ENCODE results near the gene TMEM8B.

TMEM8B gene

DNA sequence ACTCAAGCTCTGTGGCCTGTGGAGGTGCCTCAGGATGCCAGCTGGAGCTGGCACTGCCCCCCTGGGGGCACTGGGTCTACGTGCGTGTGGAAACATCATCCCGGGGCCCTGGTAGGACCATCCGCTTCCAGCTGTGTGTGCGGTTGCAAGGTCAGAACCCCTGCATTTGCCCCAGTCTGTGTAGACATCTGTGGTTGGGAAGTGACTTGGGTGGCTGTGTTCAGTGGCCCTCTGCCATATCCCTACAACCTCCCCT, 12.5 kb downstream of the TMEM8B start:
- DNase-seq (ENCODE audit: low read depth) = no peak

DNA sequence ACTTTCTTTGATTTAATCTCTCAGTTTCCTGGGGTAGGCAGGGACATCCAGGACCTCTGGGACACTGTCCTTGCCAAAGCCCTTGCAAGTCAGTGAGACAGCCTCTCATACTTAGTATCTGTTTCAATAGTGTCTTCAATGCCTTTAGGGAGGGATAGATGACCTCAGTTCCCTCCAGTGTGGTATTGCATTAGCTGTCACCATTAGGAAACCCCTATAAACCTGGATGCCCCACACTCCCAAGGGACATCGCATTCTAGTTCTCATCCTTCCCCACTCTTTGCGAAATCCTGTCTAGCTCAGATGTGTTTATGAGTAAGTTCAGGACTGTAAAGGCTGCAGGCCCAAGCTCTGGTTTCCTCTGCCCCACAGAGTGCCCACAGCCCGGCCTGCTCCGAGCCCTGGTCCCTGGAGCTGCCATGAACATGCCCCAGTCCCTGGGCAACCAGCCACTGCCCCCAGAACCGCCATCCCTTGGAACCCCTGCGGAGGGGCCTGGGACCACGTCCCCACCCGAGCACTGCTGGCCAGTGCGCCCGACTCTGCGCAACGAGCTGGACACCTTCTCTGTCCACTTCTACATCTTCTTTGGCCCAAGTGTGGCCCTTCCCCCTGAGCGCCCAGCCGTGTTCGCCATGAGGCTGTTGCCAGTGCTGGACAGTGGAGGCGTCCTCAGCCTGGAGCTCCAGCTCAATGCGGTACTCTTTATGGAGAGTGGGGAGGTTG, 13.2 kb downstream of the TMEM8B start:
- no peak for DNase-seq (ENCODE audit: low read depth)

DNA sequence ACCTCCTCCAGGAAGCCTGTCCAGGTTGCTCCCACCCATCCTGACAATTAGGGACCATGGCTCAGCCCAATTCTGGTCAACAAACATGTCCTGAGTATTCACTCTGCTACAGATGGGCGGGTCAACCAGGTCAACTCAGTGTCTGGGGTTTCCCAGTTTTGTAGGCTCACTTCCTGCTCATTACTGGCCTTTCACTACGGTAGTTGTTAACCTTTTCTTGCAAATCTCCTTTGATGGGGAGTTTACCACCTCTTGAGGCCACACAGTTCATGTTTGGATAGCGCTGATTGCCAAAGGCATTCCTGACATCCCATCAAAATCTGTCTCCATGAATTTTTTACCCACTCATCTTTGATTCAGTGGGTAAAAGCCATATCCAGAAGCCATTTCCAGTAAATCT, 13.8 kb downstream of the TMEM8B start:
- DNase-seq (ENCODE audit: low read depth) = no peak

GRCh38 chr9:35844628-35845270, 15.7 kb downstream of the TMEM8B start:
- DNase-seq (ENCODE audit: low read depth) = no peak

GRCh38 chr9:35845824-35846771, 17.1 kb downstream of the TMEM8B start:
- DNase-seq (ENCODE audit: low read depth) = no peak

GRCh38 chr9:35847792-35848572, 19.0 kb downstream of the TMEM8B start:
- no peak for DNase-seq (ENCODE audit: low read depth)

DNA sequence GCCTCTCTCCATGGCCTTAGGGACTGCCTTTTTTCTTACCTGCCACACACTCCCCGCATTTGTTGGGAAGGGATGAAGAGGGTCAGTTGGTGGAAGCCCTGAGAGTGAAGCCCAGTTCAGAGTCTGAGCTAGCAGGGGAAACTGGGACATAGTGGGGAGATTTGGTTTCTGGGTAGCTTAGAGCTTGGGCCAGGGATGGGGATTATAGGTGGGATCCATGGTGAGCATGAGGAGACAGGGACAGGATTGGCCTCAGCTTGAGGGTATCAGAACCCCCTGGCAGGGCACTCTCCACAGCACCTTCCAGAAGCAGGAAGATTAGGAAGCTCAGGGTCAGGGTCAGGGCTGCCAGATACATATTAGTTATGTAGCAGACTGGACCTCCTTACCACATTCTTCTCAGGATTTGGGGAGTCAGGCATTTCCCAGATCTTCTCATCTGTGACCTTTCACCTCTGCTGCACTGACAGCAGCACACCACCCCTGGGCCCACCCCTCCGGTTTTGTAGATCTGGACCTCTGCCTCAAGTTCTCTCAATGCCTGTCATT, 23.3 kb downstream of the TMEM8B start:
- no peak for DNase-seq (ENCODE audit: low read depth)

DNA sequence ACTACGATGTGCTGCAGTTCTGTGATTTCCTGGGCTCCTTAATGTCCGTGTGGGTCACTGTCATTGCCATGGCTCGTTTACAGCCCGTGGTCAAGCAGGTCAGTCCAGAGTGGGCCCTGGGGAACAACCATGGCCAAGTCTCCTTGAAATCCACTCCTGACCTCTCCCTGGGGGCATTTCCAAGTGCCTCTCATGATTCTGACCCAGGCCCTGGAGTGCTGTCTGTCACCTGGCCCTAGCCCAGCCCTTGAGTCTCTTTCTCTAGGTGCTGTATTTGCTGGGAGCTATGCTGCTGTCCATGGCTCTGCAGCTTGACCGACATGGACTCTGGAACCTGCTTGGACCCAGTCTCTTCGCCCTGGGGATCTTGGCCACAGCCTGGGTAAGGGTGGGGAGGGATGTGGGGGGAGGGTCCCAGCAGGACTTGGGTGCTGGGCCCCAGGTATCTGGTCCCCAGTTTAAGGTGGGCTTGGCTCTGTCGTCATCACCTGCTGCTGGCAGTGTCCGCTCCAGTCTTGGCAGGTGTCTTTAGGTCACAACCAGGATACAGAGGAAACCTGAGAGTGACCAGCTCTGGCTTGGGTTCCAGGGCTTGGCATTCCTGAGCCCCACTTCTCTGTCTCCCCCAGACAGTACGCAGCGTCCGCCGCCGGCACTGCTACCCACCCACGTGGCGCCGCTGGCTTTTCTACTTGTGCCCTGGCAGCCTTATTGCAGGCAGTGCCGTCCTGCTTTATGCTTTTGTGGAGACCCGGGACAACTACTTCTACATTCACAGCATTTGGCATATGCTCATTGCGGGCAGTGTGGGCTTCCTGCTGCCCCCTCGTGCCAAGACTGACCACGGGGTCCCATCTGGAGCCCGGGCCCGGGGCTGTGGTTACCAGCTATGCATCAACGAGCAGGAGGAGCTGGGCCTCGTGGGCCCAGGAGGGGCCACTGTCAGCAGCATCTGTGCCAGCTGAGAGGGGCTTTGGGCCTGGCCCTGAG, 24.1 kb downstream of the TMEM8B start:
- no peak for DNase-seq (ENCODE audit: low read depth)

- DNase-seq (ENCODE audit: low read depth) = no peak
Observed at GRCh38 chr9:35854091-35854762, 25.2 kb downstream of the TMEM8B start.

- no peak for DNase-seq (ENCODE audit: low read depth)
Observed at GRCh38 chr9:35856206-35856605, 27.2 kb downstream of the TMEM8B start.

- no peak for DNase-seq (ENCODE audit: low read depth)
Observed at GRCh38 chr9:35856882-35857281, 27.9 kb downstream of the TMEM8B start.

- no peak for DNase-seq (ENCODE audit: low read depth)
Observed at GRCh38 chr9:35858458-35858857, 29.4 kb downstream of the TMEM8B start.

DNA sequence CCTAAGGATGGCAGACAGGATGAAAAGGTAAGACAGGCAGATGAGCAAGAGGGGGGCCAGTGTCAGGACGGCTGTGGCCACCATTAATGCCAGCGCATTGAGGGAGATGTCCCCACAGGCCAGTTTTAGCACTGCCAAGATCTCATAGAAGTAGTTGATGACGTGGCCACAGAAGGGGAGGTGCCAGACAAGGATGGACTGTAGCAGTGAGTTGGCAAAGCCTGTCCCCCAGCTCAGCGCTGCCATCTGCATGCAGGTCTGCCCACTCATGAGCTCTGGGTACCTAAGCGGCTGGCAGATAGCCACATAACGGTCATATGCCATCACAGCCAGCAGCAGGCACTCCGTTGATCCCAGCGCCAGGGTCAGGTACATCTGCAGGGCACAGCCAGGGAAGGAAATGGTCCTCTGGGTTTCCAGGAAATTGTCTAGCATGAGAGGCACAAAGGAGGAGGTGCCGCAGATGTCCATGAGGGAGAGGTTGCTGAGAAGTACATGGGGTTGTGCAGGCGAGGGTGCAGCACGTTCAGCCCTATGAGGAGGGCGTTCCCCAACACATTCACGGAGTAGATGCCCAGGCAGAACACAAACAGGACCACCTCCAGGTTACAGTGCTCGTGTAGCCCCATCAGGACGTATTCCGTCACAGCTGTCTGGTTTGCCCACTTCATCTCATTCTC, 30.4 kb downstream of the TMEM8B start:
- no peak for DNase-seq (ENCODE audit: low read depth)

DNA sequence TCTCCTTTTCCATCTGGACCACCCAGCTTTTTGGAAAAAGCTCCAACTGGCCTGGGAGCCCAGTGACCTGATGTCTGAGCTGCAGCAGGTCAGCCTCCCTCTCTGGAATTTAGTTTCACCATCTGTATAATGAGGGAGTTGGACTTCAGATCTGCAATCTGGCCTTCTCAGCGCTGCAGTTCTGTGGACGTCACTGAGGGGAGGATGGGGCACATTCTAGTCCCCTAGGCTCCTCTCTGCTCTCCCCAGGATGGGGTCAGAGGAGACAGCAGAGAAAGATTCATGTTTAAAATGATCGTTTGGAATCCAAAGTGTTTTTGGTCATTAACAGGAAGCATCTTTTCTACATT, 30.9 kb downstream of the TMEM8B start:
- no peak for DNase-seq (ENCODE audit: low read depth)

DNA sequence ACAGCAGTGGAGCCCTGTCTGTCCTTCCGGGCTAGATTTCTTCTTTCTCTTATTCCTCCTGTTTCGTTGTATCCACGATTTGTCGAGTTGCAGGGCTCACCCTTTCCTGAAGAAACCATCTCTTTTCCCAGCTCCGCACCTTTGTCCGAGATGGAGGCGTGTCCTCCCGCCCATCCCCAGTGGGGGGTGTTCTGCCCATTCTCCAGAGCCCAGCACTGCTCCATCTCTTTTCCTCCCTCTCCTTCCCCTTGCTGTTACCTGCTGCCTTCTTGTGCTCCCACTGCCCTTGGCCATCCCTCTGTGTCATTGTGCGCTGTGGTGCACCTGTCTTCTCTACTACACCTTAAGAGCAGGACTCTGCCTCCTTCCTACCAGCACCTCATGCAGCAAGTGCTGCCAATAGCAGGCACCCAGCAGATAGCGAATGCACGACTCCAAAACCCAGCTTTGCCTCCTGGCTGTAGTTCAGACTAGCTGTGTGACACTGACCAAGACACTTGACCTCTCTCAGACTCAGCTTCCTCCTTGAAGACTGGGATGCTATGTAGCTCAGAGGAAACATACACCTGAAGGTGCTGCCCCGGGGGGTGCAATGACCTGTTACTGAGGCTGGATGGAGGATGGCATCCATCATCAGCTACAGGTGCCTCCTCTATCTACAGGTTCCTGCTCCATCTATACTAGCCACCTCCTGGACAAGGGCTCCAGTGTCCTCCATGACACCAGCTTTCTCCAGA, 32.3 kb downstream of the TMEM8B start:
- DNase-seq (ENCODE audit: low read depth) = no peak

DNA sequence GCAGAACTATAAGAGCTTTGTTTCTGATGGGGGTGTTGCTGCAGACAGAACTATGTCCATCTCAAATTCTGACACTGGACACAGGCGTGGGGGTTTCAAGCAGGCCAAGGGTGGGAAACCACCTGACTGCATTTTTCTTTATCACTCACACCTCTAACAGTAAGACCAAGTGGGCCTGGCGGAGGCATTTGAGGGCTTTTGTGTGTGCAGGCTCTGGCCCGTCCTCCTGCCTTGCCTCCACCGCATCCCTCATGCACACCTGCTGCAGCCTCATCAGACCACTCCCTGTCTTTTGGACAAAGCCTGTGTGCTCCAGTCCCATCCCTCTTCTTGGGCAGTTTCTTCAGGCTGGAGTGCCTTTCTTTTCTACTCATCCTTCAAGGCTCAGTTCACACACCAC, 33.3 kb downstream of the TMEM8B start:
- no peak for DNase-seq (ENCODE audit: low read depth)

DNA sequence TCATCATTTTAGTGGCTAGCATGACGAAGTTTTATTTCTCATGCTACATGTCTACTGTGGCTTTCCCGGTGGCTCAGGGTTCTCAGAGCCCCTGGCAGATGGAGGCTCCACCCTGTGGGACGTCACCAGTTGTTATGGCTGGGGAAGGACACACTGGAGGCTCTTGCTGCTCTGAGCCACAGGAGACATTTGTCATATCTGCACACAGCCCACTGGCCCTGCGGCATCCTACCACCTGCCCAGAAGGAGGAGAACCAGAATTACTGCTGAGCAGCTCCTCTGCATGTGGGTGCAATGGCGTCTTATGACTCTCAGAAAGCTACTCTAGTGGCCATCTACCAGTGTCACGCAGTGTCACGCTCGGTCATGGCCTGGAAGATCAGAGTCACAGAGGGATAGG, 34.6 kb downstream of the TMEM8B start:
- no peak for DNase-seq (ENCODE audit: low read depth)

DNA sequence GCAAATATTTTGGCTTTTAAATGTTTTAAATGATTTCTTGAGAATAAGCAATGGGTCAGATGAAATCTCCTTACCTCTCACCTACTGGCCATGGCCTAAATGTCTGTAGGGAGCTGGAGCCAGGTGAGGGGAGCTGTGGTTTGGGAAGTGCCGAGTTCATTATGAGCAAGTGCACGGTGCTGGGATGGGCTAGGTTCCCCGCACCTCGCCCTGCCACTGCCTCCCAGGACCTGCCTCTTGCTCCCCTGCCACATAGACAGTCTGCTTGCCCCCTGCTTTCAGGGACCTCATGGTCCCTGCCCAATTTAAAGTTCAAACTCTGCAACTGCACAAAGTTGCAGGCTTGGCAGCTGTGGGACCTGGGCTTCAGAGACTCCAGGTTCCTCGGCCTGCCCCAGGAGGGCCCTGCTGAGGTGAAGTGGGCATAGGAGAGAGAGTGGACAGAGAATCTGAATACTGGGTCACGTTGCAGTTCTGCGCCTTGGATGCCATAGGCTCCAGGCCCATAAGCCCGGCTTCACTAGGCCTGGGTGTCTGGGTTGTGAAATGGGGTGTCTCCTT, 35.7 kb downstream of the TMEM8B start:
- no peak for DNase-seq (ENCODE audit: low read depth)

GRCh38 chr9:35867538-35867937, 38.5 kb downstream of the TMEM8B start:
- no peak for DNase-seq (ENCODE audit: low read depth)

All from activated T-cell treated with anti-CD3 and anti-CD28 coated beads for 1 hour (primary cell).